Measurements from ENCODE around the gene CLRN2.

DNA sequence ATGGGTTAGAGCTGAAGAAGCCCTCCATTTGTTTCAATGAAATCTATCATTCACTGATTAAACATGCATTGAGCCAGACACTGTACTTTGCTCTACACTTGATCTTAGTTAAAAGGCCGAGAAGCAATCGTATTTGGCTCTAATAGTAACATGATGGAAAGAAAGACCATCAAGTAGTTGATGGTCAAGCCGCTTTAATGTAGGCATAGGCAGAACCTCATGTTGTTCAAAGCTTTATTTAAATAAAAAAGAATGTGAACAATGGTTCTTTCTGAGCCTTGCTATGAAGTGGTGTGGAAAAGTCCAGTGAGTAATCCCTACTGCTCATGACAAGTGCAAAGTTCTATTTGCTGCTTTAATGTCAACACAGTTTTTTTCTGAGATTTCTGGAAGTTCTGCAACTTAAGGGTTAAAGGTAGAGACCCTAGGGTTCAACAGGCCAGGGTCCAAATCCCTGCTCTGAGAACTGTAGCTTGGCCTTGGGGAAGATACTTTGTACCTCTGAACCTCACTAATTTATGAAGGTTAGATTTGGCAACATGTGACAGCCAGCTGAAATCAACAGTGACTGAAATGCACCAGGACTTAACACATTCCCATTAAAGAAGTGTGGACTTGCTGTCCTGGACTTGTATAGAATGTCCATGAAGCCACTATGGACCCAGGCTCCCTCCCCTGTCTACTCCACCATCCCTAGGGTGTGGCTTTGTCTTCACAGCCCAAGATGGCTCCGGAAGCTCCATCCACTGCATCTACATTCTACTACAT lies 44.2 kb downstream of the CLRN2 start:
- no peak for TF ChIP-seq POLR2AphosphoS5 (IDR thresholded peaks at IDR 0.05; ENCODE audit: low read depth, low read length)
- TF ChIP-seq TAF1 (IDR thresholded peaks at IDR 0.05; ENCODE audit: borderline replicate concordance, insufficient read depth, low read length), result no peak
- no peak for TF ChIP-seq SIN3A (IDR thresholded peaks at IDR 0.05; ENCODE audit: borderline replicate concordance, insufficient read depth, low read length)

Measured in PFSK-1 (cell line).